ENCODE measurements around the gene PARPBP.
"Not testable (repeated sequence)": the region's sequence is repeated elsewhere in the genome, so short reads cannot be mapped to it uniquely, and the experiment has no call there.

Gene PARPBP

GRCh38 chr12:102119674-102120563 is at the start of gene PARPBP, which contains the start of gene NUP37:
TSS of gene PARPBP (plus strand) at chr12:102120183. CDS start at chr12:102123889, 3,706 bp downstream.
TSS of gene NUP37 (minus strand) at chr12:102120114. CDS start at chr12:102118518, 1,596 bp downstream.
- peak; percentile 93 for DNase-seq

GRCh38 chr12:102072092-102072491 is 47.9 kb upstream of the PARPBP start:
- not testable (repeated sequence) for DNase-seq

- no peak for DNase-seq
These were observed 39.1 kb upstream of the PARPBP start for GRCh38 chr12:102080842-102081241.

GRCh38 chr12:102089228-102089835 is 30.7 kb upstream of the PARPBP start:
- DNase-seq = not testable (repeated sequence)

GRCh38 chr12:102093319-102093718 is 26.7 kb upstream of the PARPBP start:
- no peak for DNase-seq

- no peak for DNase-seq
These were observed 24.2 kb upstream of the PARPBP start for GRCh38 chr12:102095677-102096263.

GRCh38 chr12:102096855-102097254 is 23.1 kb upstream of the PARPBP start:
- no peak for DNase-seq

GRCh38 chr12:102106905-102107304 is 13.1 kb upstream of the PARPBP start:
- no peak for DNase-seq

GRCh38 chr12:102107970-102108369 is 12.0 kb upstream of the PARPBP start:
- DNase-seq = no peak

GRCh38 chr12:102110782-102111181 is 9.2 kb upstream of the PARPBP start:
- no peak for DNase-seq

- DNase-seq = no peak
These were observed 5.8 kb upstream of the PARPBP start for GRCh38 chr12:102114212-102114611.

- DNase-seq = no peak
These were observed 3.6 kb upstream of the PARPBP start for GRCh38 chr12:102116392-102116791.

GRCh38 chr12:102118874-102119273 is 1.1 kb upstream of the PARPBP start:
- DNase-seq = no peak

- no peak for DNase-seq
These were observed 536 bp downstream of the PARPBP start for GRCh38 chr12:102120564-102120873.

GRCh38 chr12:102120886-102121285 is 903 bp downstream of the PARPBP start:
- no peak for DNase-seq

GRCh38 chr12:102121328-102121727 is 1.3 kb downstream of the PARPBP start:
- not testable (repeated sequence) for DNase-seq

- not testable (repeated sequence) for DNase-seq
These were observed 10.7 kb downstream of the PARPBP start for GRCh38 chr12:102130720-102131119.

GRCh38 chr12:102131442-102131841 is 11.5 kb downstream of the PARPBP start:
- DNase-seq = not testable (repeated sequence)

GRCh38 chr12:102137619-102138018 is 17.6 kb downstream of the PARPBP start:
- DNase-seq = not testable (repeated sequence)

- not testable (repeated sequence) for DNase-seq
These were observed 22.9 kb downstream of the PARPBP start for GRCh38 chr12:102142866-102143373.

- DNase-seq = no peak
These were observed 24.2 kb downstream of the PARPBP start for GRCh38 chr12:102144221-102144620.

GRCh38 chr12:102147062-102147587 is 27.1 kb downstream of the PARPBP start:
- not testable (repeated sequence) for DNase-seq

- not testable (repeated sequence) for DNase-seq
These were observed 35.2 kb downstream of the PARPBP start for GRCh38 chr12:102155206-102155605.

Measured in stimulated activated CD4-positive, alpha-beta T cell treated with anti-CD3 and anti-CD28 coated beads, Interleukin-1b, Interleukin-23, amount 100 ng/mL, for 48 hours (primary cell).